Neural cell (in vitro differentiated cells): ENCODE measurements around the gene PCDH9. TPM values are rescaled to one million over a fixed set of nuclear protein-coding genes. Genes with fewer than 3 reads are reported as not detected.

Source experiments
- H2AFZ ChIP-seq: fragments of 200-600, 300-800 bp; sonication (generic), shearing (Covaris generic); 2 replicates; pipeline ENCODE4 v1.6.0; 2014; ENCODE audit warnings: low read depth, mild to moderate bottlenecking, antibody characterized with exemption, low read length, moderate library complexity
- H3F3A ChIP-seq: fragments of 200-600 bp; shearing (Covaris generic); 2 replicates; pipeline ENCODE4 v1.6.1; 2016; ENCODE audit warnings: mild to moderate bottlenecking, moderate library complexity, mixed read lengths, antibody characterized with exemption, low read length; ENCODE audit not compliant: insufficient read depth, poor library complexity, severe bottlenecking
- H3K27ac ChIP-seq: fragments of 200-600, 300-800 bp; sonication (generic), shearing (Covaris generic); 2 replicates; pipeline ENCODE4 v1.5.1; 2014; ENCODE audit warnings: mild to moderate bottlenecking, low read length, moderate library complexity
- H3K27me3 ChIP-seq: fragments of 300-800, 200-600 bp; sonication (generic), shearing (Covaris generic); 2 replicates; pipeline ENCODE4 v1.6.0; 2014; ENCODE audit warnings: mild to moderate bottlenecking, low read depth, low read length, moderate library complexity; ENCODE audit not compliant: insufficient read depth
- H3K36me3 ChIP-seq: fragments of 300-800, 200-600 bp; sonication (generic), shearing (Covaris generic); 2 replicates; pipeline ENCODE4 v1.5.1; 2014; ENCODE audit warnings: mild to moderate bottlenecking, antibody characterized with exemption, low read length, moderate library complexity; ENCODE audit not compliant: insufficient read depth
- H3K4me2 ChIP-seq: fragments of 300-800, 200-600 bp; sonication (generic), shearing (Covaris generic); 2 replicates; pipeline ENCODE4 v1.6.0; 2014; ENCODE audit warnings: mild to moderate bottlenecking, low read length
- H3K4me3 ChIP-seq: fragments of 300-800, 200-600 bp; sonication (generic), shearing (Covaris generic); 2 replicates; pipeline ENCODE4 v1.5.1; 2014; ENCODE audit warnings: mild to moderate bottlenecking, low read length, moderate library complexity
- H3K79me2 ChIP-seq: fragments of 200-600 bp; shearing (Covaris generic); replicated peaks from 2 replicates; pipeline ENCODE4 v1.6.0; 2014; ENCODE audit warnings: mild to moderate bottlenecking, low read length, moderate library complexity; ENCODE audit not compliant: insufficient read depth
- H3K9ac ChIP-seq: fragments of 300-800, 200-600 bp; sonication (generic), shearing (Covaris generic); 2 replicates; pipeline ENCODE4 v1.6.1; 2016; ENCODE audit warnings: mild to moderate bottlenecking, low read length, mixed read lengths
- H3K9me2 ChIP-seq: fragments of 200-600 bp; shearing (Covaris generic); 2 replicates; pipeline ENCODE4 v1.6.1; 2016; ENCODE audit warnings: mild to moderate bottlenecking, low read length, mixed read lengths; ENCODE audit not compliant: insufficient read depth
- H3K9me3 ChIP-seq: fragments of 200-600, 300-800 bp; sonication (generic), shearing (Covaris generic); 2 replicates; pipeline ENCODE4 v1.6.1; 2016; ENCODE audit warnings: mild to moderate bottlenecking, mixed run types, low read length, moderate library complexity, mixed read lengths
- H4K20me1 ChIP-seq: fragments of 200-600 bp; shearing (Covaris generic); 2 replicates; pipeline ENCODE4 v1.6.1; 2016; ENCODE audit warnings: mild to moderate bottlenecking, mixed run types; ENCODE audit not compliant: insufficient read depth
- CTCF ChIP-seq: fragments of 450-650 bp; IDR thresholded peaks from 2 replicates; pipeline ENCODE4 v1.5.1; 2014; ENCODE audit warnings: antibody characterized with exemption, mild to moderate bottlenecking, moderate library complexity; ENCODE audit not compliant: poor library complexity, severe bottlenecking
- EP300 ChIP-seq: fragments of 450-650 bp; conservative IDR thresholded peaks from 2 replicates; pipeline ENCODE4 v1.6.1; 2014; ENCODE audit warnings: antibody characterized with exemption, mild to moderate bottlenecking, moderate library complexity; ENCODE audit not compliant: poor library complexity, severe bottlenecking
- EZH2 ChIP-seq: fragments of 200-600, 300-800 bp; shearing (Covaris generic), sonication (generic); IDR thresholded peaks from 2 replicates; pipeline ENCODE4 v1.6.1; 2014; ENCODE audit warnings: antibody characterized with exemption, low read length, borderline replicate concordance, mild to moderate bottlenecking; ENCODE audit not compliant: insufficient read depth, poor library complexity, severe bottlenecking
- MXI1 ChIP-seq: fragments of 450-650 bp; conservative IDR thresholded peaks from 2 replicates; pipeline ENCODE4 v1.6.1; 2014; ENCODE audit warnings: antibody characterized with exemption, mild to moderate bottlenecking; ENCODE audit not compliant: poor library complexity, severe bottlenecking
- POLR2AphosphoS5 ChIP-seq: IDR thresholded peaks from 2 replicates; pipeline ENCODE4 v1.6.1; 2012
- RAD21 ChIP-seq: fragments of 450-650 bp; conservative IDR thresholded peaks from 2 replicates; pipeline ENCODE4 v1.6.1; 2014; ENCODE audit warnings: antibody characterized with exemption, mild to moderate bottlenecking, moderate library complexity
- SMC3 ChIP-seq: fragments of 450-650 bp; conservative IDR thresholded peaks from 2 replicates; pipeline ENCODE4 v1.6.1; 2014; ENCODE audit warnings: antibody characterized with exemption, mild to moderate bottlenecking, moderate library complexity; ENCODE audit not compliant: poor library complexity
- TAF1 ChIP-seq: IDR thresholded peaks from 2 replicates; pipeline ENCODE4 v1.6.1; 2012; ENCODE audit warnings: low read depth
- polyA plus RNA-seq: library from polyadenylated mRNA; depleted of rRNA; stranded (reverse); fragments of >200 nt; gene quantifications from 2 replicates; pipeline ENCODE4 v1.2.3, GENCODE V29; 2014
- TF ChIP-seq, protein P1 (sequence below): IDR thresholded peaks from 2 replicates; pipeline ENCODE4 v1.6.1; 2012; ENCODE audit warnings: borderline replicate concordance

The PCDH9 gene
- polyA plus RNA-seq, 1 donor from 2014 or later, result 4.6 TPM

- no peaks in the 10 kb centered on the region for H3K79me2 ChIP-seq
- no peaks in the 10 kb centered on the region for H3K36me3 ChIP-seq
- no peaks in the 10 kb centered on the region for H3K9me2 ChIP-seq
- H3K27ac ChIP-seq, result no peak overlapping the region
- no peak overlapping the region for H3K9ac ChIP-seq
- TF ChIP-seq MXI1, result no peak
- no peak for TF ChIP-seq EZH2
- no peak for TF ChIP-seq SMC3
- TF ChIP-seq EP300, result no peak
- H3K9me3 ChIP-seq, result no peaks in the 10 kb centered on the region
- H4K20me1 ChIP-seq, result no peaks in the 10 kb centered on the region
- H3F3A ChIP-seq, result no peaks in the 10 kb centered on the region
- no peaks in the 10 kb centered on the region for H3K27me3 ChIP-seq
- no peak overlapping the region for H3K4me3 ChIP-seq
- no peak overlapping the region for H3K4me2 ChIP-seq
- no peak overlapping the region for H2AFZ ChIP-seq
Observed at GRCh38 chr13:67091603-67092002, 138.5 kb downstream of the PCDH9 start.

- no peak overlapping the region for H3K4me3 ChIP-seq
- H3K79me2 ChIP-seq, result no peaks in the 10 kb centered on the region
- H3K36me3 ChIP-seq, result no peaks in the 10 kb centered on the region
- no peak for TF ChIP-seq EP300
- TF ChIP-seq MXI1, result no peak
- TF ChIP-seq TAF1, result no peak
- no peak for TF ChIP-seq RAD21
- TF ChIP-seq POLR2AphosphoS5, result no peak
- no peak for TF ChIP-seq CTCF
- TF ChIP-seq SMC3, result no peak
- TF ChIP-seq, protein P1, sequence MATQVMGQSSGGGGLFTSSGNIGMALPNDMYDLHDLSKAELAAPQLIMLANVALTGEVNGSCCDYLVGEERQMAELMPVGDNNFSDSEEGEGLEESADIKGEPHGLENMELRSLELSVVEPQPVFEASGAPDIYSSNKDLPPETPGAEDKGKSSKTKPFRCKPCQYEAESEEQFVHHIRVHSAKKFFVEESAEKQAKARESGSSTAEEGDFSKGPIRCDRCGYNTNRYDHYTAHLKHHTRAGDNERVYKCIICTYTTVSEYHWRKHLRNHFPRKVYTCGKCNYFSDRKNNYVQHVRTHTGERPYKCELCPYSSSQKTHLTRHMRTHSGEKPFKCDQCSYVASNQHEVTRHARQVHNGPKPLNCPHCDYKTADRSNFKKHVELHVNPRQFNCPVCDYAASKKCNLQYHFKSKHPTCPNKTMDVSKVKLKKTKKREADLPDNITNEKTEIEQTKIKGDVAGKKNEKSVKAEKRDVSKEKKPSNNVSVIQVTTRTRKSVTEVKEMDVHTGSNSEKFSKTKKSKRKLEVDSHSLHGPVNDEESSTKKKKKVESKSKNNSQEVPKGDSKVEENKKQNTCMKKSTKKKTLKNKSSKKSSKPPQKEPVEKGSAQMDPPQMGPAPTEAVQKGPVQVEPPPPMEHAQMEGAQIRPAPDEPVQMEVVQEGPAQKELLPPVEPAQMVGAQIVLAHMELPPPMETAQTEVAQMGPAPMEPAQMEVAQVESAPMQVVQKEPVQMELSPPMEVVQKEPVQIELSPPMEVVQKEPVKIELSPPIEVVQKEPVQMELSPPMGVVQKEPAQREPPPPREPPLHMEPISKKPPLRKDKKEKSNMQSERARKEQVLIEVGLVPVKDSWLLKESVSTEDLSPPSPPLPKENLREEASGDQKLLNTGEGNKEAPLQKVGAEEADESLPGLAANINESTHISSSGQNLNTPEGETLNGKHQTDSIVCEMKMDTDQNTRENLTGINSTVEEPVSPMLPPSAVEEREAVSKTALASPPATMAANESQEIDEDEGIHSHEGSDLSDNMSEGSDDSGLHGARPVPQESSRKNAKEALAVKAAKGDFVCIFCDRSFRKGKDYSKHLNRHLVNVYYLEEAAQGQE, result no peak
- no peak for TF ChIP-seq EZH2
- H3K27me3 ChIP-seq, result no peaks in the 10 kb centered on the region
- H3K4me2 ChIP-seq, result no peak overlapping the region
- H3K9me3 ChIP-seq, result no peaks in the 10 kb centered on the region
- H2AFZ ChIP-seq, result no peak overlapping the region
- H3K27ac ChIP-seq, result no peak overlapping the region
- H4K20me1 ChIP-seq, result no peaks in the 10 kb centered on the region
- no peaks in the 10 kb centered on the region for H3K9me2 ChIP-seq
- no peak overlapping the region for H3K9ac ChIP-seq
- no peaks in the 10 kb centered on the region for H3F3A ChIP-seq
Observed at GRCh38 chr13:67090856-67091255, 139.3 kb downstream of the PCDH9 start.

DNA sequence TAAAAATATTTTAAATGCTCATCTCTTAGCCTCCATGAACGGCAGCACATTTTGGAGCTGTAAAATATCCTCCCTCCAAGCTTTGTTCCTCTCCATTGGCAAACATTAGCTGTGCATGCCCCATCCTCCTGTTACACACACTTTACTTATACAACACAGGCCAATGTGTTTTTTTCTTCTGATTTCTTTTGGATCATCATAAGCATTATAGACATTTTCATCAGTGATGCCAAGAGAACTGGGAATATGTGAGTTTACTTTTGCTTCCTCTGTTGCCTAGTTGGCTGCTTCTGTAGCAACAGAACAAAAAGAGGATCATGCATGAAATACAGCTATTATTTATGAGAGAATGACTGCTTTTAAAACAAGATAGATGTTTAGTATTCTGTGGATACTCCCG is 142.6 kb downstream of the PCDH9 start:
- Histone ChIP-seq H3K9me2 (no peaks in the 10 kb centered on the region), H3K79me2 (no peaks in the 10 kb centered on the region), H3K4me2 (no peak overlapping the region), H2AFZ (no peak overlapping the region), H3K9me3 (no peaks in the 10 kb centered on the region), H3K27me3 (no peaks in the 10 kb centered on the region), H3K27ac (no peak overlapping the region), H3F3A (no peaks in the 10 kb centered on the region), H3K4me3 (no peak overlapping the region), H3K9ac (no peak overlapping the region), H3K36me3 (no peaks in the 10 kb centered on the region), H4K20me1 (no peaks in the 10 kb centered on the region)
- TF ChIP-seq EZH2, result no peak
- TF ChIP-seq TAF1, result no peak
- no peak for TF ChIP-seq CTCF
- no peak for TF ChIP-seq SMC3
- TF ChIP-seq MXI1, result no peak
- no peak for TF ChIP-seq EP300
- TF ChIP-seq, protein P1, result no peak
- no peak for TF ChIP-seq RAD21
- TF ChIP-seq POLR2AphosphoS5, result no peak
